A172 (cell line): ENCODE measurements around the gene CTSF. TPM values are rescaled to one million over a fixed set of nuclear protein-coding genes. Genes with fewer than 3 reads are reported as not detected.
"Not testable (repeated sequence)": the region's sequence is repeated elsewhere in the genome, so short reads cannot be mapped to it uniquely, and the experiment has no call there.

Source experiments
- DNase-seq: peaks from one replicate; pipeline ENCODE4 v3.0.0-alpha.2; 2015; ENCODE audit warnings: low spot score
- total RNA-seq: library from RNA; depleted of rRNA; stranded (reverse); fragments of >200 nt; shearing (Covaris generic); gene quantifications from 2 replicates; pipeline ENCODE4 v1.2.3, GENCODE V29; 2014

CTSF gene
- total RNA-seq, 1 experiment from 2014 or later: 1.6 TPM

GRCh38 chr11:66589996-66590675, 21.7 kb upstream of the CTSF start:
- DNase-seq: no peak

GRCh38 chr11:66589315-66589714, 20.9 kb upstream of the CTSF start:
- not testable (repeated sequence) for DNase-seq

- DNase-seq: no peak
These were observed 17.7 kb upstream of the CTSF start for GRCh38 chr11:66586136-66586535.

GRCh38 chr11:66585447-66585846, 17.0 kb upstream of the CTSF start:
- DNase-seq: not testable (repeated sequence)

- DNase-seq: not testable (repeated sequence)
These were observed 14.2 kb upstream of the CTSF start for GRCh38 chr11:66582565-66583147.

- DNase-seq: no peak
These were observed 12.9 kb upstream of the CTSF start for GRCh38 chr11:66581261-66581660.

GRCh38 chr11:66580803-66581202, 12.4 kb upstream of the CTSF start:
- DNase-seq: no peak

GRCh38 chr11:66579017-66579606, 10.7 kb upstream of the CTSF start:
- no peak for DNase-seq

GRCh38 chr11:66570850-66571180, 2.4 kb upstream of the CTSF start:
- no peak for DNase-seq

- DNase-seq: no peak
These were observed 1.9 kb upstream of the CTSF start for GRCh38 chr11:66570079-66570849.

- DNase-seq: no peak
These were observed 670 bp upstream of the CTSF start for GRCh38 chr11:66569076-66569475.

GRCh38 chr11:66567787-66568123, 651 bp downstream of the CTSF start:
- no peak for DNase-seq

- no peak for DNase-seq
These were observed 2.2 kb downstream of the CTSF start for GRCh38 chr11:66566221-66566620.

- no peak for DNase-seq
These were observed 3.4 kb downstream of the CTSF start for GRCh38 chr11:66564984-66565383.

GRCh38 chr11:66564538-66564937, 3.9 kb downstream of the CTSF start:
- no peak for DNase-seq

- DNase-seq: no peak
These were observed 4.6 kb downstream of the CTSF start for GRCh38 chr11:66563832-66564231.

- DNase-seq: no peak
These were observed 5.4 kb downstream of the CTSF start for GRCh38 chr11:66562907-66563583.

- DNase-seq: no peak
These were observed 6.1 kb downstream of the CTSF start for GRCh38 chr11:66562275-66562674.

- DNase-seq: no peak
These were observed 6.5 kb downstream of the CTSF start for GRCh38 chr11:66561975-66562248.

- no peak for DNase-seq
These were observed 7.0 kb downstream of the CTSF start for GRCh38 chr11:66561178-66561974.

- DNase-seq: no peak
These were observed 8.3 kb downstream of the CTSF start for GRCh38 chr11:66559866-66560676.
